OCI-LY7 (cell line): ENCODE measurements around the gene UQCRQ. TPM values are rescaled to one million over a fixed set of nuclear protein-coding genes. Genes with fewer than 3 reads are reported as not detected.

Source experiments
- BruUV-seq: library from RNA; stranded (reverse); fragments of 400-500 nt; replicated peaks from 2 replicates; lab custom pipeline; 2021; lab: Mats Ljungman, UMichigan
- CTCF ChIA-PET: fragments of 300-600 bp; sonication (Branson Sonifier 250); formaldehyde crosslinking; loops from one replicate; lab custom pipeline; 2022; ENCODE audit warnings: antibody characterized with exemption; ENCODE audit not compliant: unreplicated experiment; lab: Charles Lee
- POLR2A ChIA-PET: fragments of 300-600 bp; sonication (Branson Sonifier 250); formaldehyde crosslinking; loops from one replicate; lab custom pipeline; 2022; ENCODE audit warnings: antibody characterized with exemption; lab: Charles Lee
- DNase-seq: peaks from one replicate; pipeline ENCODE4 v3.0.0-alpha.2; 2015; ENCODE audit warnings: low spot score
- H2AFZ ChIP-seq: fragments of 200-600 bp; sonication (generic), shearing (Covaris generic); 2 replicates; pipeline ENCODE4 v1.6.1; 2014; ENCODE audit warnings: mild to moderate bottlenecking, antibody characterized with exemption, low read length, moderate library complexity
- H3K27ac ChIP-seq: fragments of 200-600 bp; sonication (generic); 2 replicates; pipeline ENCODE4 v1.5.1; 2014; ENCODE audit warnings: mixed run types, low read depth, mild to moderate bottlenecking, moderate library complexity, low read length, inconsistent platforms; ENCODE audit not compliant: poor library complexity, severe bottlenecking
- H3K36me3 ChIP-seq: fragments of 200-600 bp; sonication (generic); 2 replicates; pipeline ENCODE4 v1.6.1; 2014; ENCODE audit warnings: mild to moderate bottlenecking, antibody characterized with exemption, low read length, moderate library complexity, mixed read lengths; ENCODE audit not compliant: insufficient read depth
- H3K4me1 ChIP-seq: fragments of 200-600 bp; sonication (generic); 2 replicates; pipeline ENCODE4 v1.5.1; 2014; ENCODE audit warnings: mild to moderate bottlenecking, low read length; ENCODE audit not compliant: insufficient read depth, poor library complexity, severe bottlenecking
- H3K4me2 ChIP-seq: fragments of 200-600 bp; sonication (generic); 2 replicates; pipeline ENCODE4 v1.6.1; 2014; ENCODE audit warnings: mild to moderate bottlenecking, low read length
- H3K4me3 ChIP-seq: fragments of 200-600 bp; sonication (generic); 2 replicates; pipeline ENCODE4 v1.5.1; 2014; ENCODE audit warnings: mild to moderate bottlenecking, low read depth, low read length; ENCODE audit not compliant: poor library complexity, severe bottlenecking
- H3K79me2 ChIP-seq: fragments of 200-600 bp; sonication (generic); 2 replicates; pipeline ENCODE4 v1.6.1; 2016; ENCODE audit warnings: low read depth, mild to moderate bottlenecking, low read length, moderate library complexity, mixed read lengths; ENCODE audit not compliant: insufficient read depth
- H3K9me2 ChIP-seq: fragments of 200-600 bp; sonication (generic); 2 replicates; pipeline ENCODE4 v1.6.1; 2016; ENCODE audit warnings: mild to moderate bottlenecking, low read length, mixed read lengths; ENCODE audit not compliant: insufficient read depth
- H3K9me3 ChIP-seq: fragments of 200-600 bp; sonication (generic); 2 replicates; pipeline ENCODE4 v1.6.1; 2014; ENCODE audit warnings: mild to moderate bottlenecking, mixed run types, low read length, mixed read lengths
- H4K20me1 ChIP-seq: fragments of 200-600 bp; sonication (generic); 2 replicates; pipeline ENCODE4 v1.6.1; 2014; ENCODE audit warnings: mild to moderate bottlenecking, antibody characterized with exemption, low read length, moderate library complexity, mixed read lengths; ENCODE audit not compliant: insufficient read depth
- EZH2phosphoT487 ChIP-seq: fragments of 200-600 bp; sonication (generic); IDR thresholded peaks from 2 replicates; pipeline ENCODE4 v1.6.1; 2018; ENCODE audit warnings: low read depth, borderline replicate concordance, mild to moderate bottlenecking, mixed run types, antibody characterized with exemption, low read length, moderate library complexity, mixed read lengths
- intact Hi-C: fragments of 100-400 bp; cut with micrococcal nuclease; formaldehyde crosslinking; loops from one replicate; pipeline ENCODE4 v1.10.0; 2022; ENCODE audit not compliant: unreplicated experiment
- total RNA-seq, 2 experiments: library from RNA; depleted of rRNA in 1 of 2; stranded (reverse); fragments of >200 nt in 1 of 2; shearing (Covaris generic) in 1 of 2; gene quantifications; 2 replicates each; pipeline ENCODE4 v1.2.3, GENCODE V29; 2014 to 2022
- TF ChIP-seq, protein P1 (sequence below): fragments of 200-600 bp; sonication (generic); conservative IDR thresholded peaks from 2 replicates; pipeline ENCODE4 v1.5.1; 2014; ENCODE audit warnings: mild to moderate bottlenecking, antibody characterized with exemption, low read length, moderate library complexity, mixed read lengths

The UQCRQ gene
- total RNA-seq, 2 experiments from 2014 or later, result 140 to 310 TPM

DNA sequence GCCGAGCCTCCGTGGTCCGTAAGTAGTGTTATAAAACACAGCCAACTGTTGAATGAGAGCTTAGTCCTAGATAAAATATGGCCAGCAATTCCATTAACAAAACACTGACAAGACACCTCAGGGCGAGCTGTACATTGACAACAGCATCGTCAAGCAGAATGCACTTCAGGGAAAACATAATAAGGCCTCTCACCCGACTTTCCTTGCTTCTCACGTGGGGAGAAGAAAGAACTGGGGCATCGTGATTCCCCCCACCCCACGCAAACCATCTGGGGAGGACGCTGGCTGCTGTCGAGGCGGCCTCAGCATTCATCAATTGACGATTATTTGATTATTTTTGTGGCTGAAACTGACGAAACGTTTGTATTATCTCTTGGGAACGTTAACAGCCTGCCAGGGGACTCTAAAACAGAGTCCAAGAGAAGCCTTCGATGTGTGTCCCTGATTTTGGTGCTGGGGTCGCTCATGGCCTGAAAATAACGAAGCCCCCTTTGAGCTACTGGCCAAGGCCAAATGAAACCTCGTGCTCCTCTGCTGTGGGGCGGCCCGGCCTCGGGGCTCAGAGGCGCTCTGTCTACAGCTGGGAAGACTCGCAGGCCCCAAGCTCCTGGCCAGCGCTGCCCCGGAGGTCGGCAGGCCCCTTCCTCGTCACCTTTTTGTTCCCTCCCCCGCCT, 637 bp upstream of the UQCRQ start:
- Histone ChIP-seq H3K4me3 (peak overlapping the region; percentile 94), H4K20me1 (no peaks in the 10 kb centered on the region; the same call in 1 of the 2 replicates), H3K4me2 (peak overlapping the region; percentile 82), H3K9me3 (no peaks in the 10 kb centered on the region), H2AFZ (peak overlapping the region; percentile 94), H3K4me1 (peaks cover 17% of the 10 kb centered on the region), H3K27ac (peak overlapping the region; percentile 32), H3K9me2 (no peaks in the 10 kb centered on the region), H3K36me3 (peaks cover 30% of the 10 kb centered on the region), H3K79me2 (peaks cover 15% of the 10 kb centered on the region)
- TF ChIP-seq EZH2phosphoT487, result no peak
- TF ChIP-seq, protein P1, sequence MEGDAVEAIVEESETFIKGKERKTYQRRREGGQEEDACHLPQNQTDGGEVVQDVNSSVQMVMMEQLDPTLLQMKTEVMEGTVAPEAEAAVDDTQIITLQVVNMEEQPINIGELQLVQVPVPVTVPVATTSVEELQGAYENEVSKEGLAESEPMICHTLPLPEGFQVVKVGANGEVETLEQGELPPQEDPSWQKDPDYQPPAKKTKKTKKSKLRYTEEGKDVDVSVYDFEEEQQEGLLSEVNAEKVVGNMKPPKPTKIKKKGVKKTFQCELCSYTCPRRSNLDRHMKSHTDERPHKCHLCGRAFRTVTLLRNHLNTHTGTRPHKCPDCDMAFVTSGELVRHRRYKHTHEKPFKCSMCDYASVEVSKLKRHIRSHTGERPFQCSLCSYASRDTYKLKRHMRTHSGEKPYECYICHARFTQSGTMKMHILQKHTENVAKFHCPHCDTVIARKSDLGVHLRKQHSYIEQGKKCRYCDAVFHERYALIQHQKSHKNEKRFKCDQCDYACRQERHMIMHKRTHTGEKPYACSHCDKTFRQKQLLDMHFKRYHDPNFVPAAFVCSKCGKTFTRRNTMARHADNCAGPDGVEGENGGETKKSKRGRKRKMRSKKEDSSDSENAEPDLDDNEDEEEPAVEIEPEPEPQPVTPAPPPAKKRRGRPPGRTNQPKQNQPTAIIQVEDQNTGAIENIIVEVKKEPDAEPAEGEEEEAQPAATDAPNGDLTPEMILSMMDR, result no peak
- intact Hi-C loops, result loop anchor here (2.0 to 5.0 kb wide), 2 partner anchors 97 to 479 kb away; partner anchors contain the start of gene AFF4
- CTCF ChIA-PET, result interaction anchor here (0.6 kb wide), 1 partner anchor 14 kb away, joined by 4 read pairs; no protein-coding TSS in a partner anchor
- DNase-seq, result no peak
- POLR2A ChIA-PET, result interaction anchor here (0.6 to 1.4 kb wide), 6 partner anchors 9 to 591 kb away, joined by 3 to 7 read pairs (median 3); no protein-coding TSS in a partner anchor
- TSS peak; percentile 89 for BruUV-seq

DNA sequence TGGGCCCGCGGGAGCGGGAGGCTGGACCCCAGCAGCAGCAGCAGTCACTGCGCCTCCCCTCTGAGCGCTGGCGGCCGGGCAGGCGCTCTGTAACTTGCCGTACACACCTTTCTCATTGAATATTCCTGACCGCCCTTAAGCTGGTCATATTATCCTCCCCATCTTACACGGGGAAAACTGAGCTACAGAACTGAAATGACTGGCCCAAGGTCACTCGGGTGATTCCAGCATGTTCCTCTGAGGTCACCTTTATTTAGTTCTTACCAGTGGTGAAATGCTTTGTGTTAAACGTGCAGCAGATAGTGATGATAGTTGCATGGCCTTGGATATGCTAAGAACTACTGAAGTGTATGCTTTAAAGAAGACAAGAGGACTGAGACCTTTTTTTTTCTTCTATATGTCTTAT, 607 bp downstream of the UQCRQ start:
- peak overlapping the region; percentile 32 for H3K27ac ChIP-seq
- no TSS peak for BruUV-seq
- peak overlapping the region; percentile 82 for H3K4me2 ChIP-seq
- no peak for TF ChIP-seq EZH2phosphoT487
- TF ChIP-seq, protein P1, result no peak
- H3K9me2 ChIP-seq, result no peaks in the 10 kb centered on the region
- H3K4me1 ChIP-seq, result peaks cover 17% of the 10 kb centered on the region
- H4K20me1 ChIP-seq, result no peaks in the 10 kb centered on the region; the same call in 1 of the 2 replicates
- H3K9me3 ChIP-seq, result no peaks in the 10 kb centered on the region
- peak overlapping the region; percentile 94 for H3K4me3 ChIP-seq
- CTCF ChIA-PET, result no interaction called here
- POLR2A ChIA-PET, result interaction anchor here (0.5 to 1.4 kb wide), 4 partner anchors 13 to 1446 kb away, joined by 3 to 4 read pairs (median 3); no protein-coding TSS in a partner anchor
- peak overlapping the region; percentile 94 for H2AFZ ChIP-seq
- DNase-seq, result no peak
- intact Hi-C loops, result loop anchor here (2.0 to 5.0 kb wide), 2 partner anchors 96 to 480 kb away; partner anchors contain the start of gene AFF4
- peaks cover 15% of the 10 kb centered on the region for H3K79me2 ChIP-seq
- peaks cover 42% of the 10 kb centered on the region for H3K36me3 ChIP-seq
